HAP-1 (cell line): ENCODE data around the gene ST14.
A peak's percentile ranks its signal among the peaks of the same experiment; 100 is the strongest.
"Not testable (repeated sequence)": the region's sequence is repeated elsewhere in the genome, so short reads cannot be mapped to it uniquely, and the experiment has no call there.

Experiments
- DNase-seq, 2 experiments: peaks; one replicate each; pipeline ENCODE4 v3.0.0-alpha.2; 2016 to 2020; ENCODE audit warnings: low spot score in 2 of 2
- H3K27me3 ChIP-seq: fragments of 250-450 bp; sonication (Bioruptor Pico); 2 replicates; pipeline ENCODE4 v1.5.1; 2020; ENCODE audit warnings: low read depth, mild to moderate bottlenecking, moderate library complexity
- H3K36me3 ChIP-seq: fragments of 250-450 bp; sonication (Bioruptor Pico); replicated peaks from 2 replicates; pipeline ENCODE4 v1.5.1; 2020; ENCODE audit warnings: mild to moderate bottlenecking
- H3K4me1 ChIP-seq: fragments of 250-450 bp; sonication (Bioruptor Pico); 2 replicates; pipeline ENCODE4 v1.5.1; 2020; ENCODE audit warnings: mild to moderate bottlenecking
- H3K4me3 ChIP-seq: fragments of 250-450 bp; sonication (Bioruptor Pico); 2 replicates; pipeline ENCODE4 v1.5.1; 2020; ENCODE audit warnings: mild to moderate bottlenecking, moderate library complexity
- H3K9me3 ChIP-seq: fragments of 250-450 bp; sonication (Bioruptor Pico); 2 replicates; pipeline ENCODE4 v1.5.1; 2020; ENCODE audit warnings: mild to moderate bottlenecking, moderate library complexity
- in situ Hi-C: fragments of 300-500 bp; cut with MboI; formaldehyde crosslinking; loops from 3 replicates; pipeline ENCODE4 v1.14.3; 2020; ENCODE audit warnings: low sequenced_read_pairs, inconsistent platforms, mixed read lengths

Gene ST14

GRCh38 chr11:130216591-130217132 lies 57.1 kb downstream of the ST14 start:
- no peaks in the 10 kb centered on the region for H3K4me1 ChIP-seq
- no peaks in the 10 kb centered on the region for H3K36me3 ChIP-seq
- no peak overlapping the region for H3K4me3 ChIP-seq
- in situ Hi-C loops, result loop anchor here (10.0 kb wide), 2 partner anchors 208 to 648 kb away; partner anchors contain the start of gene ADAMTS8
- DNase-seq, result no peak
- no peaks in the 10 kb centered on the region for H3K9me3 ChIP-seq
- no peaks in the 10 kb centered on the region for H3K27me3 ChIP-seq

DNA sequence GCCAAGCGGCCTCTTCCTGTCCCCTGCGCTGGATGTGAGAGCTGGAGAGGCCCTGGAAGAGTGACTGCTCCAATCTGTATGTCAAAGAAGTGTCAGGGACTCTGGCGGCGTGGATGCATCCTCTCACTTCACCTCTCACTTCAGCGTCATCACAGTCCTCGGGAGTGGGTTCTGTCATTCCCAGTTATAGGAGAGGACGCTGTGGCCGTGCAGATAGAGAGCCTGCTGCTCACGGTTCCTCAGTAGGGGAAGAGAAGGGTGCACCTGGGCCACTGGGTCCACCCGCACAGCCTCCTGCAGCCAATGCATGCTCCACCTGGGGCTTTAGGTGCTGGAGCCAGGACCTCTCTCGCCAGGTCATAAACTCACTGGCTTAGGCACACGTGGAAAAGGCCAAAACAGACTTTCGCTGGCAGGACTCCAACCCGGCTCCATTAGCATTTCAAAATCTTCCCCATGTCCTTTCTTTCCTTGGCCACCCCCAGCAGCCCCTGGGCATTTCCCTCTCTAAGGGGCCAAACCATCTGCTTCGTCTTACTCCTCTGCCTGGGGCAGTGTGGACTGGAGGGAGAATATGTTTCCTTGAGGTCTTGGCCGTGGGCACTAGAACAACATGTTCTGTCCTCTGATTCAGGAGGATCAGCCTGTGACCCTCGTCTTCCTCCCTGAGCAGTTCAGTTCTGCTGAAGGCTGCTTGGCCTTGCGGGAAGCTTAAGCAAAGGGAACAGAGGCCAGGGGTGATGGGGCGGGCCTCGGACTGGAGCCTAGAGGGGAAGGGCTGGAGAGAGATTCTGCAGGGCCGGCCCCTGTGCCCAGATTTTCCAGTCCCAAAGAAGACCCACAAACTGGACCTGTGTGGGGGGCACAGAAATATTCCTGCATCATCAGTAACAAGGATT lies 57.8 kb downstream of the ST14 start:
- no peaks in the 10 kb centered on the region for H3K27me3 ChIP-seq
- in situ Hi-C loops, result loop anchor here (10.0 kb wide), 2 partner anchors 207 to 647 kb away; partner anchors contain the start of gene ADAMTS8
- peak in 1 of 2 experiments; percentile 35 for DNase-seq
- H3K4me3 ChIP-seq, result no peak overlapping the region
- no peaks in the 10 kb centered on the region for H3K36me3 ChIP-seq
- H3K9me3 ChIP-seq, result no peaks in the 10 kb centered on the region
- no peaks in the 10 kb centered on the region for H3K4me1 ChIP-seq

DNA sequence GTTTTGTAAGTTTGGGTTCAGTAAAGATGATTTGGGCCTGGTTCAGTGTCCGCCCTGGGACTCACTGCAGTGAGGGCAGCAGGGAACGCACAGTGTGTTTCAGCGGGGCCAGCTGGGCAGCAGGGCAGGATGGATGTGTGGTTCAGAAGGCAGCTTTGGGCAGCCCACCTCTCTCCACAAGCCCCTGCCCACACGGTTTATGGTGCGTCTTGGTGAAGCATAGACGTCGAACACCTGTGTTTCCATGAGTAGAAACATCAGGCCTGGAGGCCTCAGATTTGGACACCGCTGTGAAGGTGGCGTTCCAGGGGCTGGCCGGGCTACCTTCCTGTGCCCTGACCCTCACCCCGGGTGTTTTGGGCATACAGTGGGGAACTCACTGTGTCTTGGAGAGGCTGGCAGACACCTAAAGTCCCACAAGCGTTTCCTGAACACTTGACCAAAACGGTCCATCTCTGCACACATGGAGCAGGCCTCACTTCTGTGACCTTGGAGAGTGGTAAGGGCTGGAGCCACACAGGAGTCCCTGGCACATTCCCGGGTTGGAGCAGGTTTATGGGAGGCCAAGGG lies 59.0 kb downstream of the ST14 start:
- H3K36me3 ChIP-seq, result no peaks in the 10 kb centered on the region
- H3K4me1 ChIP-seq, result no peaks in the 10 kb centered on the region
- H3K9me3 ChIP-seq, result no peaks in the 10 kb centered on the region
- H3K4me3 ChIP-seq, result no peak overlapping the region
- in situ Hi-C loops, result loop anchor here (10.0 kb wide), 2 partner anchors 206 to 646 kb away; partner anchors contain the start of gene ADAMTS8
- DNase-seq, result no peak
- H3K27me3 ChIP-seq, result no peaks in the 10 kb centered on the region

GRCh38 chr11:130219148-130219547 lies 59.6 kb downstream of the ST14 start:
- no peak for DNase-seq
- Histone ChIP-seq H3K4me1 (no peaks in the 10 kb centered on the region), H3K36me3 (no peaks in the 10 kb centered on the region), H3K9me3 (no peaks in the 10 kb centered on the region), H3K27me3 (no peaks in the 10 kb centered on the region), H3K4me3 (no peak overlapping the region)
- in situ Hi-C loops, result loop anchor here (10.0 kb wide), 2 partner anchors 206 to 646 kb away; partner anchors contain the start of gene ADAMTS8

- in situ Hi-C loops, result no loop called here
- DNase-seq, result no peak
- Histone ChIP-seq H3K9me3 (no peaks in the 10 kb centered on the region), H3K4me3 (no peak overlapping the region), H3K4me1 (no peaks in the 10 kb centered on the region), H3K36me3 (no peaks in the 10 kb centered on the region), H3K27me3 (no peaks in the 10 kb centered on the region)
Measured at GRCh38 chr11:130220311-130221035, 60.9 kb downstream of the ST14 start.

DNA sequence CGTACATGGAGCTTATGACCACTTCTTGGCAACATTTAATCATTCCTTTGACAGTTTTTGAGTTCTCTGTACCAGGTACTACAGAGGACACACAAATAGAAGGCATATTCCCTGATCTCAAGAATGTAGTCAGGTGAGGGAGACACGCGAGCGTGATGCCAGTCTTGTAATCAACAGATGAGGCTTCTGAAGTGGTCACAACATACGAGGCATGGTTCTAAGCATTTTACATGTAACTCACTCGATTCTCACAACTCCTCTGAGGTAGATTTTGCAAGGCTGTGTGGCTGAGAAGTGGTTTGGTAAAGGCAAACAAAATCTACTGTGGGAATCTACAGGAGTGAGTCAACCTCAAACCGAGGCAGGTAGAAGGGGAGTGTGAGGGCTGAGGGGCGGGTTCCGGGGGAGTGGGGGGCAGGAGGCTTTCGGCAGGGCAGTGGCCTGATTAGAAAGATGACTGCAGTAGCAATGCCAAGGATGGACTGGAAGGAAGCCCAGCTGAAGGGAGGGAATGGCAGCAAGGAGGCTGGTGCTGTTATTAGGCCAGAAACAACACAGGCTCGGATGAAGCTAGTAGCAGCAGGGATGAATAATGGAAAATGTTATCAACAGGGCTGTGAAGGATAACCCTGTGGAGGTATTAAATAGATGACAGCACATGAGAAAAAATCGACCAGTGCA lies 63.8 kb downstream of the ST14 start:
- no peak overlapping the region for H3K4me3 ChIP-seq
- no peaks in the 10 kb centered on the region for H3K36me3 ChIP-seq
- no peaks in the 10 kb centered on the region for H3K4me1 ChIP-seq
- in situ Hi-C loops, result no loop called here
- no peaks in the 10 kb centered on the region for H3K27me3 ChIP-seq
- DNase-seq, result no peak
- H3K9me3 ChIP-seq, result no peaks in the 10 kb centered on the region

DNA sequence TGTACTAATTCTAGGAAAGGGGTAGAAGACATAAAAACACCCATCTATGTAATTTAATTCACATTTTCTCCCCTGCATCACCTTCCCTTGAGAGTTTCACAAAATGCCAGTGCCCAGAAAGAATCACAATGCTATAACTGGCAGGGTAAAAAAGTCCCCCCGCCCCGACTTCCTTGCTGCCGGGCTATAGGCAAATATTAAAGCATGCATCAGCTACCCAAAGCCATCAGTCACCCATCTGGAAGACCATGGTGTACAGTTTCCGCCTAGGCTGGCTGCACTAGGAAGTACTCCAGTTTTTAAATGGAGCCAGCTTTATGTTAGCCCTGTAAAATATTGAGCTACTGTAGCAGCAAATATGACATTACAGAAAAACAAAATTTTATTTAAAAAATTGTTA lies 67.8 kb downstream of the ST14 start:
- no peak for DNase-seq
- no peaks in the 10 kb centered on the region for H3K9me3 ChIP-seq
- H3K4me1 ChIP-seq, result no peaks in the 10 kb centered on the region
- H3K36me3 ChIP-seq, result no peaks in the 10 kb centered on the region
- H3K27me3 ChIP-seq, result no peaks in the 10 kb centered on the region
- in situ Hi-C loops, result no loop called here
- no peak overlapping the region for H3K4me3 ChIP-seq

- H3K9me3 ChIP-seq, DNase-seq, H3K36me3 ChIP-seq, H3K4me1 ChIP-seq, in situ Hi-C loops, H3K4me3 ChIP-seq, H3K27me3 ChIP-seq: not testable (repeated sequence)
Measured at GRCh38 chr11:130233486-130233885, 73.9 kb downstream of the ST14 start.

DNA sequence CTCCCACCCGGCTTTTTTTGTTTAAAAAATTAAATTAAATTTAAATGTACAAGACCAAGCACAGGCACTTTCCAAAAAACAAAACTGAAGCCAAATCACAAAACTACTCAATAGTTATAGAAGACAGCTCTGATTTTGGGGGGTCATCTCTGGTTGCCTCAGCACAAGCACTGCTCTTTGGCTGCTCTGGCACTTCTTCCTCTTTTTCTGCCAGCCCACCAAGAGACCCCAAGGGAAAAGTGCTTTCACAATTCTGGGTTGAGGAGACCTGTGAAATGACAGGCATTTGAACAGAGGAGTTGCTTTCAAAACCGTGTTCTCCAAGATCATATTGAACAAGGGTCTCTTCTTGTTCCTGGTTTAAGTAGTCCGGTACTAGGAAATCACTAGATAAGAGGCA lies 74.3 kb downstream of the ST14 start:
- H3K27me3 ChIP-seq, DNase-seq, H3K4me1 ChIP-seq, in situ Hi-C loops, H3K36me3 ChIP-seq, H3K9me3 ChIP-seq, H3K4me3 ChIP-seq: not testable (repeated sequence)

GRCh38 chr11:130234315-130234714 lies 74.7 kb downstream of the ST14 start:
- Histone ChIP-seq H3K4me1 (no peaks in the 10 kb centered on the region), H3K4me3 (no peak overlapping the region), H3K36me3 (peaks cover 9% of the 10 kb centered on the region), H3K27me3 (no peaks in the 10 kb centered on the region), H3K9me3 (no peaks in the 10 kb centered on the region)
- in situ Hi-C loops, result no loop called here
- no peak for DNase-seq

- Histone ChIP-seq H3K4me1 (no peaks in the 10 kb centered on the region), H3K9me3 (no peaks in the 10 kb centered on the region), H3K36me3 (peaks cover 9% of the 10 kb centered on the region), H3K4me3 (no peak overlapping the region), H3K27me3 (no peaks in the 10 kb centered on the region)
- in situ Hi-C loops, result no loop called here
- no peak for DNase-seq
Measured at GRCh38 chr11:130237282-130238006, 77.9 kb downstream of the ST14 start.

DNA sequence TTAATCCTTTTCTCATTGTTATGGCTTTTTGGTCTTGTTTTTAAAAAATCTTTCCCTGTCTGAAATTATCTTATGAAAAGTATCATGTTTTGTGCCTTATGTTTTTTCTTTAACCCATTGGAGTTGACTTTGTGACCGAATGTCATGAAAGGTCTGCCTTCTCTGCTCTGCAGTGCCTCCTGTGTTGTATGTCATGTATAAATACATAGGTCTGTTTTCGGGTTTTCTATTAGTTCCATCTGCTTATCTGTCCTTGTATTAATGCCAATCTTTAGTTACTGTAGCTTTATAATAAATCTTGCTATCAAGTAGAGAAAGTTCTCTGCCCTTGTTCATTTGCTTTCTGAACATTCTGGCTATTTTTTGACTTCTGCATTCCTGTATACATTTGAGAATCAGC lies 82.1 kb downstream of the ST14 start:
- no peaks in the 10 kb centered on the region for H3K4me1 ChIP-seq
- in situ Hi-C loops, result no loop called here
- H3K4me3 ChIP-seq, result no peak overlapping the region
- DNase-seq, result no peak
- peaks cover 1% of the 10 kb centered on the region for H3K36me3 ChIP-seq
- no peaks in the 10 kb centered on the region for H3K9me3 ChIP-seq
- no peaks in the 10 kb centered on the region for H3K27me3 ChIP-seq

DNA sequence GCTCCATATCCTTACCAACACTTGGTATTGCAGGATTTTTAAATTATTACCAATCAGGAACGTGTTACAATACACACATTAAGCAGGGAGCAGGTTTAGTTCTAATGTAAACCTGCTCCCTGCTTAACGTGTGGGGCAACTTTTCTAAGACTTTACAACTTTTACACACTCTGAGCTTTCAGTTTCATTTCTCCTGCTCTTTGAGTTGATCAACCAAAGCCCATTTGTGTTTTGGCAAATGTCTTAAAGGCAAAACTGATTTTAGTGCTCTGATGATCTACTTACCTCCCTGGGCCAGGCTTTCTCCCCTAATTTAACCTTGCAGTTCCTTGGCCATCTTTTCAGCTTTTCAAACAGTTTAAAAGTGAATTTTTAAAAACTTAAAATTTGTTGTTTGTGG lies 84.2 kb downstream of the ST14 start:
- no peaks in the 10 kb centered on the region for H3K27me3 ChIP-seq
- DNase-seq, result no peak
- no peaks in the 10 kb centered on the region for H3K9me3 ChIP-seq
- no peaks in the 10 kb centered on the region; the same call in 1 of the 2 replicates for H3K36me3 ChIP-seq
- H3K4me1 ChIP-seq, result no peaks in the 10 kb centered on the region
- in situ Hi-C loops, result no loop called here
- H3K4me3 ChIP-seq, result no peak overlapping the region
